Type B pancreatic cell (in vitro differentiated cells): ENCODE data around the gene KCNB1. TPM values are rescaled to one million over a fixed set of nuclear protein-coding genes. Genes with fewer than 3 reads are reported as not detected.

ENCODE experiments used
- DNase-seq: peaks from one replicate; pipeline ENCODE4 v3.0.0; 2021; ENCODE audit warnings: mixed read lengths; ENCODE audit not compliant: unreplicated experiment; ENCODE audit errors: extremely low spot score
- H3K27ac Mint-ChIP-seq: 2 replicates; pipeline ENCODE4 v1.8.0; 2021; ENCODE audit warnings: mild to moderate bottlenecking, mixed read lengths
- H3K27me3 Mint-ChIP-seq: 2 replicates; pipeline ENCODE4 v1.8.0; 2021; ENCODE audit warnings: mixed read lengths
- H3K36me3 Mint-ChIP-seq: 2 replicates; pipeline ENCODE4 v1.8.0; 2021; ENCODE audit warnings: mixed read lengths
- H3K4me1 Mint-ChIP-seq: one replicate; pipeline ENCODE4 v1.8.0; 2021; ENCODE audit warnings: mixed read lengths; ENCODE audit not compliant: unreplicated experiment
- H3K4me3 Mint-ChIP-seq: 2 replicates; pipeline ENCODE4 v1.8.0; 2021; ENCODE audit warnings: mild to moderate bottlenecking, mixed read lengths
- H3K9me3 Mint-ChIP-seq: 2 replicates; pipeline ENCODE4 v1.8.0; 2021; ENCODE audit warnings: mixed read lengths
- total RNA-seq: library from RNA; stranded (reverse); gene quantifications from 2 replicates; pipeline ENCODE4 v1.2.1, GENCODE V29; 2021; ENCODE audit warnings: low replicate concordance
- TF ChIP-seq, protein P1 (sequence below): fragments of 200-600 bp; sonication (generic); conservative IDR thresholded peaks from 2 replicates; pipeline ENCODE4 v1.5.0; 2021; ENCODE audit warnings: antibody characterized with exemption, mild to moderate bottlenecking

Gene KCNB1
- total RNA-seq, 1 donor from 2014 or later, result 1.2 TPM

DNA sequence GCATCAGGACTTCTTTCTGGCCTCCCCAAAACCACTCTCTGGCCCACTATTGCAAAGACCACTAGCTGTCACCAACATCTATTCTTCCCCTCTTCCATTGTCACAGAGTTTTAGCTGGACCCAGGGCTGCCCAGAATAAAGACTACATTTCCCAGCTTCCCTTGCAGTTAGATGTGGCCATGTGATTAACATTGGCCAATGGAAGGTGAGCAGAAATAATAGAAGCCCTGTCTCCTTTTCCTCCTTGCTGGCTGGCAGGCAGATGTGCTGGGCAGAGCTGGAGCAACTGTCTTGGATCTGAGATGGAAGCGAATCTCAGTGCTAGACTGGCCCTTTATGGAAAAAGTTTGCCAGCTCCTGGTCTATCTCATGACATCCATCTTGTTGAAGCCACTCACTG, 97.0 kb downstream of the KCNB1 start:
- H3K4me1 Mint-ChIP-seq, result peaks cover 10% of the 10 kb centered on the region
- TF ChIP-seq, protein P1, sequence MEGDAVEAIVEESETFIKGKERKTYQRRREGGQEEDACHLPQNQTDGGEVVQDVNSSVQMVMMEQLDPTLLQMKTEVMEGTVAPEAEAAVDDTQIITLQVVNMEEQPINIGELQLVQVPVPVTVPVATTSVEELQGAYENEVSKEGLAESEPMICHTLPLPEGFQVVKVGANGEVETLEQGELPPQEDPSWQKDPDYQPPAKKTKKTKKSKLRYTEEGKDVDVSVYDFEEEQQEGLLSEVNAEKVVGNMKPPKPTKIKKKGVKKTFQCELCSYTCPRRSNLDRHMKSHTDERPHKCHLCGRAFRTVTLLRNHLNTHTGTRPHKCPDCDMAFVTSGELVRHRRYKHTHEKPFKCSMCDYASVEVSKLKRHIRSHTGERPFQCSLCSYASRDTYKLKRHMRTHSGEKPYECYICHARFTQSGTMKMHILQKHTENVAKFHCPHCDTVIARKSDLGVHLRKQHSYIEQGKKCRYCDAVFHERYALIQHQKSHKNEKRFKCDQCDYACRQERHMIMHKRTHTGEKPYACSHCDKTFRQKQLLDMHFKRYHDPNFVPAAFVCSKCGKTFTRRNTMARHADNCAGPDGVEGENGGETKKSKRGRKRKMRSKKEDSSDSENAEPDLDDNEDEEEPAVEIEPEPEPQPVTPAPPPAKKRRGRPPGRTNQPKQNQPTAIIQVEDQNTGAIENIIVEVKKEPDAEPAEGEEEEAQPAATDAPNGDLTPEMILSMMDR, result no peak
- H3K27me3 Mint-ChIP-seq, result peaks cover 8% of the 10 kb centered on the region
- no peaks in the 10 kb centered on the region for H3K9me3 Mint-ChIP-seq
- no peak for DNase-seq
- H3K4me3 Mint-ChIP-seq, result no peak overlapping the region
- H3K27ac Mint-ChIP-seq, result no peak overlapping the region
- H3K36me3 Mint-ChIP-seq, result no peaks in the 10 kb centered on the region

GRCh38 chr20:49384437-49385434, 97.7 kb downstream of the KCNB1 start:
- TF ChIP-seq, protein P1, result peak; percentile 84
- H3K4me1 Mint-ChIP-seq, result peaks cover 15% of the 10 kb centered on the region
- no peak overlapping the region for H3K4me3 Mint-ChIP-seq
- no peaks in the 10 kb centered on the region for H3K9me3 Mint-ChIP-seq
- H3K27ac Mint-ChIP-seq, result no peak overlapping the region
- DNase-seq, result no peak
- no peaks in the 10 kb centered on the region for H3K36me3 Mint-ChIP-seq
- H3K27me3 Mint-ChIP-seq, result peaks cover 7% of the 10 kb centered on the region

DNA sequence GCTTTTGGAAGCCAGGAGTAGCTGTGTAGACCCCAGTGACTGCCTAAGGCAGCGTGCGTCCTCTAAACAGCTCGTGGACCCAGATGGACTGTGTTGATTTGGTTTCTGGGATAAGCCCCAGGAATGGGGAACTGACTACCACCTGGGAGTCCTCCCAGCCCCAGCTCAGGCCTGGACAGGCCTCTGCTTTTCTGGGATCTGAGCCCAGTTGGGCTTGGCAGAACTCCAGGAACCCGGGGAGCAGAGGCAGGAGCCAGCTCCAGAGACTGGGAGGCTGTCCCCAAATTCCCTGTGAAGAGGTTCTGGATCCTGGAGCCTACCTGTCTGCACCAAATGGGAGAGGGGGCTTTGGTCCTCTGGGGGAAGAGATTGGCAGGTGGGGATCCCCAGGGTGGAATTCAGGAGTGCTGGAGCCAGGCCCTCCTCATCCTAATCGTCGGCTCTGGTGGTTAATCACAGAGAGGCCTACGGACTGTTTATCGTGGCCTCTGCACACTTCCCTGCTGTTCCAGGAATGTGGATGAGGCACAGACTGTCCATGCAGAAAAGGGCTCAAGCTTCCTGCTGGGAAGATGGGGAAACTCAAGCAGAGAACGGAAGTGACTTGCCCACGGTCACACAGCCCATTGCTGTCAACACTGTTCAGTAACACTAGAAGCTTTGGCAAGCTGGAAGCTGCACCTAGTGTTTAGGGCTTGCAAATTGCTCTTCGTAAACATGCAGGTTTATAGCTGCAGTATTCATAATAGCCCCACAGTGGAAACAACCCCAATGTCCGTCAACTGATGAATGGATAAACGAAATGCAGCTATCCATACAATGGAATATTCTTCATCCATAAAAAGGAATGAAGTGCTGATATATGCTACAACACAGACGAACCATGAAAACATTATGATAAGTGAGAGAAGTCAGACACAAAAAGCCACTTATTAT, 100.6 kb downstream of the KCNB1 start:
- no peak for DNase-seq
- no peaks in the 10 kb centered on the region for H3K9me3 Mint-ChIP-seq
- no peak overlapping the region for H3K4me3 Mint-ChIP-seq
- no peak overlapping the region for H3K27ac Mint-ChIP-seq
- no peaks in the 10 kb centered on the region for H3K36me3 Mint-ChIP-seq
- peaks cover 12% of the 10 kb centered on the region for H3K27me3 Mint-ChIP-seq
- TF ChIP-seq, protein P1, result no peak
- peaks cover 6% of the 10 kb centered on the region for H3K4me1 Mint-ChIP-seq

- H3K36me3 Mint-ChIP-seq, result no peaks in the 10 kb centered on the region
- DNase-seq, result no peak
- no peaks in the 10 kb centered on the region for H3K9me3 Mint-ChIP-seq
- no peak overlapping the region for H3K4me3 Mint-ChIP-seq
- TF ChIP-seq, protein P1, result no peak
- H3K4me1 Mint-ChIP-seq, result peaks cover 5% of the 10 kb centered on the region
- peaks cover 10% of the 10 kb centered on the region for H3K27me3 Mint-ChIP-seq
- H3K27ac Mint-ChIP-seq, result no peak overlapping the region
Observed at GRCh38 chr20:49380337-49380780, 102.1 kb downstream of the KCNB1 start.

GRCh38 chr20:49379338-49379737, 103.1 kb downstream of the KCNB1 start:
- TF ChIP-seq, protein P1, result no peak
- no peak for DNase-seq
- Mint-ChIP-seq H3K4me1 (peaks cover 5% of the 10 kb centered on the region), H3K36me3 (no peaks in the 10 kb centered on the region), H3K9me3 (no peaks in the 10 kb centered on the region), H3K4me3 (no peak overlapping the region), H3K27ac (no peak overlapping the region), H3K27me3 (peaks cover 11% of the 10 kb centered on the region)
